ENCODE data around the gene GCC2. TPM values are rescaled to one million over a fixed set of nuclear protein-coding genes. Genes with fewer than 3 reads are reported as not detected.
"Not testable (repeated sequence)": the region's sequence is repeated elsewhere in the genome, so short reads cannot be mapped to it uniquely, and the experiment has no call there.

The GCC2 gene
- total and polyA plus RNA-seq, 2 experiments from 2014 or later = 16.1 to 25.1 TPM

DNA sequence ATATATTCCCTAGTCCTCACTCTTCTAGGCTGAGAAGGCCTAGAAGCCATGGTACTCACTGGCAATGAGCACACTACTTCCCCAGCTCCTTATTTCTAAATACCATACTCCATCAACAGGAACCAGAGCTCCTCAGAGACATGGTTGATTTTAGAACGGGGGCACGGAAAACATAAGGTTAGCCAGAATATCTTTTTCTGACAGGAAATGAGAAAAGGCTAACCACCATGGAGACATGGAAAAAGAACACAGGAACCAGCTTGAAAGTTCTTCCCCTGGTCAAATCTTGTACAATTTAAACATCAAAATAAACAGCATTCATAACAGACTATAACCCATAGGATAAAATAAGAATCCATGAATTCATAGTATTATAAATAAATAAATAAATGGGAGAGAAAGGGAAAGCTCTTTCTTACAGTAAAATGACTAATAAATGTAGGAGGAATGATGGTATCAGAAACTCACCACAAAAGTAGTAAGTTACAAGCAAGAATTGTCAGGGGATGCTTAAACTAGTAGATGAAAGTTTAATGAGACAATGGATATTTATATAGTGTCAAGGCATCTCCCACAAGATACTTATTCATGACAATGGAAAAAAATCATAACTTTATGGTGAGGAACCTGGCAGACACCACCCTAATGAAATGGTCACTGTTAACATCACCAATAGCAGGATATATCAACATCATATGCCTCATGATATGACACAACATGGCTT is 20.6 kb upstream of the GCC2 start:
- Histone ChIP-seq H3K27me3 (no peaks in the 10 kb centered on the region), H3K27ac (no peak overlapping the region), H3K36me3 (no peaks in the 10 kb centered on the region), H3K4me1 (ENCODE audit: low read depth) (no peaks in the 10 kb centered on the region), H3K4me3 (no peak overlapping the region), H3K9me3 (ENCODE audit: low read depth) (no peaks in the 10 kb centered on the region)
- TF ChIP-seq, protein P1, sequence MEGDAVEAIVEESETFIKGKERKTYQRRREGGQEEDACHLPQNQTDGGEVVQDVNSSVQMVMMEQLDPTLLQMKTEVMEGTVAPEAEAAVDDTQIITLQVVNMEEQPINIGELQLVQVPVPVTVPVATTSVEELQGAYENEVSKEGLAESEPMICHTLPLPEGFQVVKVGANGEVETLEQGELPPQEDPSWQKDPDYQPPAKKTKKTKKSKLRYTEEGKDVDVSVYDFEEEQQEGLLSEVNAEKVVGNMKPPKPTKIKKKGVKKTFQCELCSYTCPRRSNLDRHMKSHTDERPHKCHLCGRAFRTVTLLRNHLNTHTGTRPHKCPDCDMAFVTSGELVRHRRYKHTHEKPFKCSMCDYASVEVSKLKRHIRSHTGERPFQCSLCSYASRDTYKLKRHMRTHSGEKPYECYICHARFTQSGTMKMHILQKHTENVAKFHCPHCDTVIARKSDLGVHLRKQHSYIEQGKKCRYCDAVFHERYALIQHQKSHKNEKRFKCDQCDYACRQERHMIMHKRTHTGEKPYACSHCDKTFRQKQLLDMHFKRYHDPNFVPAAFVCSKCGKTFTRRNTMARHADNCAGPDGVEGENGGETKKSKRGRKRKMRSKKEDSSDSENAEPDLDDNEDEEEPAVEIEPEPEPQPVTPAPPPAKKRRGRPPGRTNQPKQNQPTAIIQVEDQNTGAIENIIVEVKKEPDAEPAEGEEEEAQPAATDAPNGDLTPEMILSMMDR (IDR thresholded peaks at IDR 0.05; ENCODE audit: low read depth, low read length) = no peak
- DNase-seq (ENCODE audit: low read depth in 1 of 2, low spot score in 1 of 2) = no peak

DNA sequence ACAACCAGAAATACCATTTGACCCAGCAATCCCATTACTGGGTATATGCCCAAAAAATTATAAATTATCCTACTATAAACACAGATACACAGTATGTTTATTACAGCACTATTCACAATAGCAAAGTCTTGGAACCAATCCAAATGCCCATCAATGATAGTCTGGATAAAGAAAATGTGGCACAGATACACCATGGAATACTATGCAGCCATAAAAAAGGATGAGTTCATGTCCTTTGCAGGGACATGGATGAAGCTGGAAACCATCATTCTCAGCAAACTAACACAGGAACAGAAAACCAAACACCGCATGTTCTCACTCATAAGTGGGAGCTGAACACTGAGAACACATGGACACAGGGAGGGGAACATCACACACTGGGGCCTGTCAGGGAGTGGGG is 13.4 kb upstream of the GCC2 start:
- not testable (repeated sequence) for H3K27me3 ChIP-seq; H3K9me3 ChIP-seq (ENCODE audit: low read depth); H3K4me1 ChIP-seq (ENCODE audit: low read depth); H3K27ac ChIP-seq; DNase-seq (ENCODE audit: low read depth in 1 of 2, low spot score in 1 of 2); H3K4me3 ChIP-seq; H3K36me3 ChIP-seq

DNA sequence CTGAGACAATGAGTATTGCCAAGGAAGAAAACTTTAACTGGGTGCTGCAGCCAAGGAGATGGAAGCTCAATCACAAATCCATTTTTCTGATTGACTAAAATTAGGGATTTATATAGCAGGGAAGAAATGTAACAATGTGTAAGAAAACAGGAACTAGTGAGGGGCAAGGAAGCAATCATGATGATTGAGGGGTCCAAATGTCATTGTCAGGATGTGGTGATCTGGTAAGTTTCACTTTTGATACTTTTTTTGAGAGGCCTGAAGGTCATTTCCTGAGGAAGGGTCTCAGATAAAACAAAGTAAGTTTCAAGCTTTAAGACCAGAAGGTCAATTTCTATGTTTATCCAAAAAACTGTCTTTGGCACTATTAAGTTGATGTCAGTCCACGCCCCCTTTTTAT is 12.0 kb upstream of the GCC2 start:
- H3K4me3 ChIP-seq = no peak overlapping the region
- TF ChIP-seq, protein P1 (IDR thresholded peaks at IDR 0.05; ENCODE audit: low read depth, low read length) = no peak
- no peaks in the 10 kb centered on the region for H3K4me1 ChIP-seq (ENCODE audit: low read depth)
- H3K36me3 ChIP-seq = no peaks in the 10 kb centered on the region
- no peaks in the 10 kb centered on the region for H3K9me3 ChIP-seq (ENCODE audit: low read depth)
- no peaks in the 10 kb centered on the region for H3K27me3 ChIP-seq
- no peak for DNase-seq (ENCODE audit: low read depth in 1 of 2, low spot score in 1 of 2)
- H3K27ac ChIP-seq = no peak overlapping the region

DNA sequence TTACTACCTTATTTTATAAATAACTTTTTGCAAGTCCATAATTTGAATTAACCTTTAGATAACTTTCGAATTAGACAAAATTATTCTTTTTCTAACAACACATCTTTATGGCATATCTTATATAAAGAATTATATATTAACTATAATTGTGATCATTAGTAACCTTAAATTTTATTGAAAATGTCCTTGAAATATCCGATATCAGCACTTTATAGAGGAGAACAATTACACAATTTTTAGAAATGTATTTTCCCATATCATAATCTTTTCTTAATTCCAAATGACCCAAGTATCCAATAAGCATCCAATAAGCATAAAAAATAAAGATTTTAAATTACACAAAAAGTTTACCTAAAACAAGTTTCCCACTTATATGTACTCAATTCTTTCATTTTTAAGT is 7.3 kb upstream of the GCC2 start:
- TF ChIP-seq, protein P1 (IDR thresholded peaks at IDR 0.05; ENCODE audit: low read depth, low read length) = no peak
- Histone ChIP-seq H3K4me1 (ENCODE audit: low read depth) (no peaks in the 10 kb centered on the region), H3K9me3 (ENCODE audit: low read depth) (no peaks in the 10 kb centered on the region), H3K36me3 (no peaks in the 10 kb centered on the region), H3K27me3 (no peaks in the 10 kb centered on the region), H3K27ac (no peak overlapping the region), H3K4me3 (no peak overlapping the region)
- DNase-seq (ENCODE audit: low read depth in 1 of 2, low spot score in 1 of 2) = no peak

DNA sequence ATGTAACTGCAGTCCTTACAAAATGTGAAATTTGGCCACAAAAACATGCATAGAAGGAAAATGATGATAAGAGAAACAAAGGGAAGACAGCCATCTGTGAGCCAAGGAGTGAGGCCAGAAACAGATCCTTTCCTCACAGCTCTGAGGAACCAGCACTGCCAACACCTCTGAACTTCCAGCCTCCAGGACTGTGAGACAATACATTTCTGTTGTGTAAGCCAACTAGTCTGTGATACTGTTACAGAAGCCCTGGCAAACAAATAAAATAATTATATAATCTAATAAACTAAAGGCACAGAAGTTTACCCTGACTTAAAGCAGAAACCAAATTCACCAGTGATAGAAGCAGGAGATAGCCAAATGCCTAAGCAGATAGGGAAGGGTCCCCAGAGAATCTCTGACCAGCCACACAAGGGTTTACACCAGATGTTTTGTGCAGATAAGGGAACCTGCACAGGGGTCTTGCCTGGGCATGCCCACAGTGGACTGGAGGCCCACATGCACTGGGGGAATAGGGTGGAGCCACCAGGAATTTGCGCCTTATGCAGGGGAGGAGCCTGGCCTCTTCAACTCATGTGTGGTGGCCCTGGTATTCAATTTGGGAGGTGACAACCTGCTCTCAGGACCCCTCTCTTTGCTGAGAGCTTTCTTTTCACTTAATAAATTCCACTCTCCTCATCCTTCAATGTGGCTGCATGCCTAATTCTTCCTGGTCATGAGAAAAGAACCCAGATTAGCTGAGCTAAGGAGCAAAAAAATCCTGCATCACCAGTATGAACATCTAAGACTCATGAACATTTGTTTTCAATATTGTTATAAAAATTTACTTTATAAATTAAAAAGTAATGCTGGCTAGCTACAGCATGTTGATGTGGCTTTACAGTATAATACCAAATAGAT is 3.8 kb upstream of the GCC2 start:
- Histone ChIP-seq H3K27ac (no peak overlapping the region), H3K27me3 (no peaks in the 10 kb centered on the region), H3K4me3 (no peak overlapping the region), H3K4me1 (ENCODE audit: low read depth) (peaks cover 4% of the 10 kb centered on the region), H3K36me3 (no peaks in the 10 kb centered on the region), H3K9me3 (ENCODE audit: low read depth) (no peaks in the 10 kb centered on the region)
- TF ChIP-seq, protein P1 (IDR thresholded peaks at IDR 0.05; ENCODE audit: low read depth, low read length) = no peak
- DNase-seq (ENCODE audit: low read depth in 1 of 2, low spot score in 1 of 2) = peak in 1 of 2 donors; percentile 75

DNA sequence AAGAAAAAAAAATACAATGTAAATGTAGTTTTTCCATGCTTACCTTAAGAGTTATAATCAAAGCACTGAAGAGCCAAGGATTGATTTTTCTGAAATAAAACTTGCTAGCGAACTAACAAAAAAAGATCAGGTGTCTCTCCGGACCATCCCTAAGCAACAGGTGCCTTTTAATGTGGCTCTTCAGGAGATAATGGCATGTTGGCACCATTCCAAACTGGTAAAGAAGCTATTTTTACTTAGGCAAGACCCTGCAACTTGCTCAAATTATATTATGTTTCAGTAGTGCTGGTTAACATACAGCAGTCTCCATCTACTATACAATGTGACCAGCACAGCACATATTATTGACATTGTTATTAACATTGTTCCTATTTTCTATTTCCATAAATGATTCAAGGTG is 2.3 kb upstream of the GCC2 start:
- H3K27me3 ChIP-seq = no peaks in the 10 kb centered on the region
- no peaks in the 10 kb centered on the region for H3K9me3 ChIP-seq (ENCODE audit: low read depth)
- no peak overlapping the region for H3K4me3 ChIP-seq
- DNase-seq (ENCODE audit: low read depth in 1 of 2, low spot score in 1 of 2) = no peak
- TF ChIP-seq, protein P1 (IDR thresholded peaks at IDR 0.05; ENCODE audit: low read depth, low read length) = no peak
- H3K36me3 ChIP-seq = peaks cover 7% of the 10 kb centered on the region
- H3K4me1 ChIP-seq (ENCODE audit: low read depth) = peaks cover 6% of the 10 kb centered on the region
- H3K27ac ChIP-seq = no peak overlapping the region

Measured in cardiac muscle cell (in vitro differentiated cells and primary cell).